Stromal cell of bone marrow (primary cell): ENCODE data around the gene SLC36A4.
A peak's percentile ranks its signal among the peaks of the same experiment; 100 is the strongest.
"Not testable (repeated sequence)": the region's sequence is repeated elsewhere in the genome, so short reads cannot be mapped to it uniquely, and the experiment has no call there.

Source experiments
- DNase-seq: peaks from one replicate; pipeline ENCODE4 v3.0.0-alpha.2; 2012; ENCODE audit warnings: low read depth

The SLC36A4 gene

DNA sequence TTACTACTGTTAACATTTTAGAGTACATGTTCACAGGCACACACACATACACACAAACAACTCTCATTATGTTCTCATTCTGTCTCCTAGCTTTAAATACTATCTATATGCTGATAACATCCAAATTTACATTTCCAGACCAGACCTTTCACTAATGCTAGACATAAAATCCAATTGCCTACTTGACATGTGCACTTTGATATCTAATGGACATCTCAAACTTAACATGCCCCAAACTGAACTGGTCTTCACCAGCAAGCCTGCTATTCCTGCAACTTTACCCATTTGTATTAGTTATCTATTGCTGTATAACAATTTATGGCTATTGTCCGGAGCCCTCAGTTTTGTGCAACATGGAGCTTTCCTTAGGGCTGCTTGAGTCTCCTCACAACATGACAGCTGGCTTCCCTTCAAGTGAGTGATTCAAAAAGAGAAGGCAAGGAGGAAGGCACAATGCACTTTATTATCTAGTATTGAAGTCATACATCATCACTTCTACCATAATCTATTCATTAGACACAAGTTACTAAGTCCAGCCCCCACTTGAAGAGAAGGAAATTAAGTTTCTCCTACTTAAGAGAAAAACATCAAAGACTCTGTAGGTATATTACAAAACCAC is 3.0 kb downstream of the SLC36A4 start:
- DNase-seq = no peak

DNA sequence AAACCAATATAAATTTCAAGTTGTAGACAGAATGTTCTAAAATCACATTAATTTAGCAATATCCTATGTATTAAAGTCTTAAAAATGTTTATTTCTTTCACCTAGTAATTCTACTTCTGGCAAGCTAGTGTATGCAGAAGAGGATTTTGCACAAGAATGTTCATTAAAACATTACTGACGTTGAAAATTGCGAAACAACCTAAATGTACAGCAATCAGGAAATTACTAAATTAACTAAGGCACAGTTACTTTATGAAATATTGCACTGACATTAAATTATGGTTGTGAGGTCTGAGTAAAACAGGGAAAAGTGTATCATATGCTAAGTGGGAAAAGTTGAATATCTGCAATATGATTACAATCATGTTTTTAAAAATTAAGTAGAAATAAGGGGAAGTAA is 4.1 kb downstream of the SLC36A4 start:
- DNase-seq = no peak

DNA sequence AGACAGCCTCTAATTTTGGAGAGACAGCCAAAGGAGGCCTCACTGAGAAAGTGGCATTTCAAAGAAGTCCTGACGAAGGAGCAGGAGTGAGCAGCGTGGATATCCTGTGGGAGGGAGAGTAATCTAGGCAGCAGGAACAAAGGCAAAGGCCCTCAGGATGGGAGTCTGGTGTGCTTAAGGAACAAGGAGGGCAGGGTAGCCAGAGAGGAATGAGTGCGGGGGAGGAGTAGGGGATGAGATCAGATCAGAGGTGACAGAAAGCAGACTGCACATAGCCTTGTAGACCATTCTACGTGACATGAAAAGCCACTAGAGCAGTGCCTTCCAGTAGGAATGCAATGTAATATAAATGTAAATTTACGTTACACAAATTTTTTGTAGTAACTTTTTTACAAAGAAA is 5.6 kb downstream of the SLC36A4 start:
- DNase-seq = no peak

GRCh38 chr11:93189462-93189861 is 8.3 kb downstream of the SLC36A4 start:
- no peak for DNase-seq

DNA sequence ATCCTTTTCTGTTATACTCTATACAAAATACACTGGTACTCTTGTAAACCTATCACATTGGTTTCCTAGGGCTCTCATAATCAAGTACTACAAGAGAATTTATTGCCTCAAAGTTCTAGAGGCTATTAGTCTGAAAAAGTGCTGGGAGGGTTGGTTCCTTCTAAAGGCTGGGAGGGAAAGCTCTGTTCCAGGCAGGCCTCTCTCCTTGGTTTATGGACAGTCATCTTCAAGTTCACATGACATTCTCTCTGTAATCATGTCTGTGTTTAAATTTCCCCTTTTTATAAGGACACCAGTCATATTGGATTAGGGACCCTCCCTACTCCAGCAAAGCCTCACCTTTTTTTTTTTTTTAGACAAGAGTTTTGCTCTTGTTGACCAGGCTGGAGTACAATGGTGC is 9.1 kb downstream of the SLC36A4 start:
- DNase-seq = no peak

- DNase-seq = no peak
These were observed 10.5 kb downstream of the SLC36A4 start for GRCh38 chr11:93187290-93187689.

GRCh38 chr11:93177891-93178290 is 19.9 kb downstream of the SLC36A4 start:
- not testable (repeated sequence) for DNase-seq

DNA sequence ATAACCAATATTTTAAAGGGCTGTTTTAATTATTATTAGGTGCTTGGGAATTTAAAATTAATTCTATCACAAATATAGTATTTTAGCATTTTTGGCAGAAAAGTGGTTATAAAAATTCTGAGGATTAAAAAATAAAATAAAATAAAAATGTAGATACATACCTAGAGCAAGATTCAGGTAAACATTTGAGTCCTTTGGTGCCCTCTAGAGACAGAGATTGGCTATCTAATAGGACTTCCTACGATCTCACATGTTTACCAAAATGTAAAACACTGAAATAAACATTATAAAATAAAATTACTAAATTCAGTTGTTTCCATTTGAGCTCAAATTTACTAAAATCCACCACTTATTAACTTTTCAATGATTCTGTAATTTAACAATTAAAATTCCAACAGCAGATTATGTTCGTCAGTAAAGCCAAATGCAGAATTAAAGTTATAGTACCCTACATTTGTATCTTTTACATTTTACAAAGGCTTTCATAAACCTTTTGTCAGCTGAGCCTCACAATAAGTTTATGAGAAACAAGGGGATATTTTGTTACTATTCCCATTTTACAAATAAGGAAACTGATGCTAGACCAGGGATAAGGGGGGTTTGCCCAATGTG is 27.7 kb downstream of the SLC36A4 start:
- peak; percentile 14 for DNase-seq

DNA sequence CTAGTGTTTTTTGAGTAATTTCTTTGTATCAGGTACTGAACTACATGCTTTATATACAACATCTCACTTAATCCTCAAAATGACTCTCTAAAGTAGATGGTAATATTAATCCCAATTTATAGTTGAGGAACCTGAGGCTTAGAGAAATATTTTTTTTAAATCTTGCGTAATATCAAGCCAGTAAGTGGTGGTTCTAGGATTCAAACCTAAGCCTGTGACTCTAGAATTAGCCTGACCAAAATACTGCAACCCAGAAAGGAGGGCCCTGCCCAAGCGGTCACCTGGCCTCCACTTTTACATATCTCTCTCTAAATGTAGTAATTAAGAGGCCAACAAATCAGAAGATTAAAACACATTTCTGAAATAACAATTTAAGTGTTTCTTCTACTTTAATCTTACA is 28.6 kb downstream of the SLC36A4 start:
- no peak for DNase-seq

DNA sequence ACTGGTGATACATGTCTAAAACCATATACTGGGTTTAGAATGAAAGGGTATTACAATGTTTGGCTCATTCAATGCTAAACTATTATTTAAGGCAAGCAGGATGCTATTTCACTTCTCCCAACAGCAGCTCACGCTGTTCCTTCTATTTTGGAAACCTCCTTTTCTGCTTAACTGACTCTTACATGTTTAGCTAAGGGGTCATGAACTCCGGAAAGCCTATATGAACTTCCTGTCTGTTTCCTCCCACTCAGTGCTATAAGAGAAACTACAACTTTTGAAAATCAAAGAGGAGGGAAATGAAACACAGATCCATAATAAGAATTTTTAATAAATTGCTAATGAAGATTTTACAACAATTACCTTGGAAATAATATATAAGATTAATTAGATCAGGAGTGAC is 30.9 kb downstream of the SLC36A4 start:
- DNase-seq = no peak

DNA sequence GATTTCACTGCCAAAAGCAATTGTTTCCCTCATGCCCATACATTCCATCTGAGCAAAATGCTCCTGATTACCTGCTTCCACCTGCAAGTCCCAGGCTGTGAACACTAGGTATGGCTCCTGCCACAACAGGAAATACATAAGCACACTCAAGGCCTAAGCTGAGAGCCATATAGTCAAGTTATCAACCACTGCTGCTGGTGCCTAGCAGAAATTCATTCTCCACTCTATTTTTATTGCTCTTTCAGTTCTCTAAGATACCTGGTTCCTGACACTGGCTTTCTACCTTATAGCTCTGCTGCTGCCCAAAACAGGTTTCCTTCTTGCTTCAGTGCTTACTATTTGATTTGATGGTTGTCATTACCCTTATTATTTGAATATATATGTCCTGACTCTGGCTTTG is 31.6 kb downstream of the SLC36A4 start:
- no peak for DNase-seq

GRCh38 chr11:93160808-93161207 is 37.0 kb downstream of the SLC36A4 start:
- DNase-seq = no peak

- DNase-seq = no peak
These were observed 37.6 kb downstream of the SLC36A4 start for GRCh38 chr11:93160156-93160555.

- DNase-seq = no peak
These were observed 38.1 kb downstream of the SLC36A4 start for GRCh38 chr11:93159721-93160120.

- no peak for DNase-seq
These were observed 42.1 kb downstream of the SLC36A4 start for GRCh38 chr11:93155738-93156137.

DNA sequence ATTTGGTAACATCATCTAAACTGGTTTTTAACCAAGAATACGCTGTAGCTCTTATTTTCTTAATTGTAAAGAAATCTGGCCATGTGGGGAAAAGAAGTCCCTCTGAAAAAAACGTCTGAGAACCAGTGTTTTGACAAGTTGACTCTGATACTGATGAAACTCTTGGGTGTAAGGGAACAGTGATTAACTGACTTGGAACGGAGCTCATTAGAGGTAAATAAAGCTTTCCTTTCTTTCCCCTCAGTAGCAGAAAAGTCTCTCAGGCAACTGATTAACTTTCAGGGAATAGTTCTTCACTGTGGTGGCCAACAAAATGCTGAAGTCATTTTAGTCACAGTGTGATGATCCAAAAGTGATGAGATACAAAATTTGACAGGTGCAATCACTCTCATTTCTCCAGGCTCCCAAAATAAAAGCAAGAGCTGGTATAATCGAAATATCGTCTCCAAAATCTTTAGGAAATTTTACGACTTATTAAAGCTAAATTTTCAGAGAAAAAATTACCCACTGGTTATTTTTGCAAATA is 52.3 kb downstream of the SLC36A4 start:
- DNase-seq = no peak

- no peak for DNase-seq
These were observed 54.0 kb downstream of the SLC36A4 start for GRCh38 chr11:93143800-93144199.

GRCh38 chr11:93143186-93143585 is 54.6 kb downstream of the SLC36A4 start:
- no peak for DNase-seq

- no peak for DNase-seq
These were observed 64.2 kb downstream of the SLC36A4 start for GRCh38 chr11:93133488-93134109.

GRCh38 chr11:93132836-93133235 is 65.0 kb downstream of the SLC36A4 start:
- DNase-seq = no peak

DNA sequence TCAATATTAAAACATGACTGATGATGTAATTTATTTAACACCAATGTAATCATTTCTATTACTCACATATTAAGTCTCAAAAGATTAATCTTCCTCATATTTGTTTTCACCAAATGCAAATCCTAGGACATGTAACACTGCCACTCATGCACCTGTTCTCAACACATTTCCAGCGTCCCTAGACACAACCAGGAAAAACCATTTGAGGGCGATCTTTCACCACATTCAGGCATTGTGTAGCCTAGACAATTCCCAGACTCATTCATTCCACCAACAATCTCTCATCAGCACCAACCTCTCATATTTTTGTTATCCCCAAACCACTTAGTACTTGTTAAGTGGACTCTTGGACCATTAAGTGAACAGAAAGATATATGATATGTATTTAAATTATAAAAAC is 66.1 kb downstream of the SLC36A4 start:
- DNase-seq = no peak

GRCh38 chr11:93128574-93128973 is 69.2 kb downstream of the SLC36A4 start:
- no peak for DNase-seq

DNA sequence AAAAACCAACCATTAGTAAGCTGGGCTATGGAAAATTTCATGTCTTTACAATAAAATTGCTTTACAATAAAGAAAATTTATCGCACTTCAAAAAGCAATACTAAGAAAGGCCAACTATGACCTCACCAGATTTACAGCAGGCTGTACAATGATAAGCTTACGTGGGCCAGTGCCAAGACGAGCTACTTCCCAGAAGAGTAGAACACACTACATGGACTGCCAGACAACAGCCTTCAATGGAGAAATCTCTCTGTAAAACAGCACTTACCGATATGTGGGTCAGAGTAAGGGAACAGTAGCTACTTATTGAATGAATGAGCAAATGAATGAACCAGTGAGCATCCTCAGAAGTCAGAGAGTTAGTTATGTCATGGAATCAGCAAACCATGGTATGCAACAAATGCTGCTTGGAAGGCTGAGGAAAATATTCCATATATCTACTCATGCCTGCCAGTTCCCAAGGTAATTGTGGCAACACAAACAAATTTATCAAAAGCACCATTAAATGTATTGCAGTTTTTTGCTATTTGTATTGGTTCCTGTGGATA is 74.4 kb downstream of the SLC36A4 start:
- no peak for DNase-seq
